Measurements from ENCODE around the gene LENG1. TPM values are rescaled to one million over a fixed set of nuclear protein-coding genes. Genes with fewer than 3 reads are reported as not detected.

LENG1 gene
- total and polyA plus RNA-seq, 2 experiments from 2014 or later = 4.7 to 17.2 TPM

GRCh38 chr19:54133957-54134590 is 25.4 kb downstream of the LENG1 start (continued):
- TF ChIP-seq, protein P1, sequence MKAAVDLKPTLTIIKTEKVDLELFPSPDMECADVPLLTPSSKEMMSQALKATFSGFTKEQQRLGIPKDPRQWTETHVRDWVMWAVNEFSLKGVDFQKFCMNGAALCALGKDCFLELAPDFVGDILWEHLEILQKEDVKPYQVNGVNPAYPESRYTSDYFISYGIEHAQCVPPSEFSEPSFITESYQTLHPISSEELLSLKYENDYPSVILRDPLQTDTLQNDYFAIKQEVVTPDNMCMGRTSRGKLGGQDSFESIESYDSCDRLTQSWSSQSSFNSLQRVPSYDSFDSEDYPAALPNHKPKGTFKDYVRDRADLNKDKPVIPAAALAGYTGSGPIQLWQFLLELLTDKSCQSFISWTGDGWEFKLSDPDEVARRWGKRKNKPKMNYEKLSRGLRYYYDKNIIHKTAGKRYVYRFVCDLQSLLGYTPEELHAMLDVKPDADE (IDR thresholded peaks at IDR 0.05) = no peak
- TF ChIP-seq, protein P2, sequence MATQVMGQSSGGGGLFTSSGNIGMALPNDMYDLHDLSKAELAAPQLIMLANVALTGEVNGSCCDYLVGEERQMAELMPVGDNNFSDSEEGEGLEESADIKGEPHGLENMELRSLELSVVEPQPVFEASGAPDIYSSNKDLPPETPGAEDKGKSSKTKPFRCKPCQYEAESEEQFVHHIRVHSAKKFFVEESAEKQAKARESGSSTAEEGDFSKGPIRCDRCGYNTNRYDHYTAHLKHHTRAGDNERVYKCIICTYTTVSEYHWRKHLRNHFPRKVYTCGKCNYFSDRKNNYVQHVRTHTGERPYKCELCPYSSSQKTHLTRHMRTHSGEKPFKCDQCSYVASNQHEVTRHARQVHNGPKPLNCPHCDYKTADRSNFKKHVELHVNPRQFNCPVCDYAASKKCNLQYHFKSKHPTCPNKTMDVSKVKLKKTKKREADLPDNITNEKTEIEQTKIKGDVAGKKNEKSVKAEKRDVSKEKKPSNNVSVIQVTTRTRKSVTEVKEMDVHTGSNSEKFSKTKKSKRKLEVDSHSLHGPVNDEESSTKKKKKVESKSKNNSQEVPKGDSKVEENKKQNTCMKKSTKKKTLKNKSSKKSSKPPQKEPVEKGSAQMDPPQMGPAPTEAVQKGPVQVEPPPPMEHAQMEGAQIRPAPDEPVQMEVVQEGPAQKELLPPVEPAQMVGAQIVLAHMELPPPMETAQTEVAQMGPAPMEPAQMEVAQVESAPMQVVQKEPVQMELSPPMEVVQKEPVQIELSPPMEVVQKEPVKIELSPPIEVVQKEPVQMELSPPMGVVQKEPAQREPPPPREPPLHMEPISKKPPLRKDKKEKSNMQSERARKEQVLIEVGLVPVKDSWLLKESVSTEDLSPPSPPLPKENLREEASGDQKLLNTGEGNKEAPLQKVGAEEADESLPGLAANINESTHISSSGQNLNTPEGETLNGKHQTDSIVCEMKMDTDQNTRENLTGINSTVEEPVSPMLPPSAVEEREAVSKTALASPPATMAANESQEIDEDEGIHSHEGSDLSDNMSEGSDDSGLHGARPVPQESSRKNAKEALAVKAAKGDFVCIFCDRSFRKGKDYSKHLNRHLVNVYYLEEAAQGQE (IDR thresholded peaks at IDR 0.05; ENCODE audit: unreplicated experiment) = no peak
- TF ChIP-seq NANOG (IDR thresholded peaks at IDR 0.05; ENCODE audit: borderline replicate concordance) (no peak), ZNF331 (CRISPR knock-in tag; IDR thresholded peaks at IDR 0.05; ENCODE audit: low read depth) (no peak), JUNB (IDR thresholded peaks at IDR 0.05; ENCODE audit: unreplicated experiment) (no peak), POLR2AphosphoS5 (IDR thresholded peaks at IDR 0.05; ENCODE audit: low read depth) (no peak), CREB1 (CRISPR knock-in tag; IDR thresholded peaks at IDR 0.05; ENCODE audit: low read depth) (no peak), STAT1 (IDR thresholded peaks at IDR 0.05; ENCODE audit: unreplicated experiment) (no peak), EZH2phosphoT487 (IDR thresholded peaks at IDR 0.05; ENCODE audit: unreplicated experiment) (no peak), EZH2 (IDR thresholded peaks at IDR 0.05; ENCODE audit: low read depth, unreplicated experiment) (no peak)
- TF ChIP-seq, protein P3, sequence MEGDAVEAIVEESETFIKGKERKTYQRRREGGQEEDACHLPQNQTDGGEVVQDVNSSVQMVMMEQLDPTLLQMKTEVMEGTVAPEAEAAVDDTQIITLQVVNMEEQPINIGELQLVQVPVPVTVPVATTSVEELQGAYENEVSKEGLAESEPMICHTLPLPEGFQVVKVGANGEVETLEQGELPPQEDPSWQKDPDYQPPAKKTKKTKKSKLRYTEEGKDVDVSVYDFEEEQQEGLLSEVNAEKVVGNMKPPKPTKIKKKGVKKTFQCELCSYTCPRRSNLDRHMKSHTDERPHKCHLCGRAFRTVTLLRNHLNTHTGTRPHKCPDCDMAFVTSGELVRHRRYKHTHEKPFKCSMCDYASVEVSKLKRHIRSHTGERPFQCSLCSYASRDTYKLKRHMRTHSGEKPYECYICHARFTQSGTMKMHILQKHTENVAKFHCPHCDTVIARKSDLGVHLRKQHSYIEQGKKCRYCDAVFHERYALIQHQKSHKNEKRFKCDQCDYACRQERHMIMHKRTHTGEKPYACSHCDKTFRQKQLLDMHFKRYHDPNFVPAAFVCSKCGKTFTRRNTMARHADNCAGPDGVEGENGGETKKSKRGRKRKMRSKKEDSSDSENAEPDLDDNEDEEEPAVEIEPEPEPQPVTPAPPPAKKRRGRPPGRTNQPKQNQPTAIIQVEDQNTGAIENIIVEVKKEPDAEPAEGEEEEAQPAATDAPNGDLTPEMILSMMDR (conservative IDR thresholded peaks at IDR 0.05; ENCODE audit: low read depth in 2 of 2) = no peak

GRCh38 chr19:54133312-54133956 is 26.1 kb downstream of the LENG1 start:
- DNase-seq (ENCODE audit: low spot score) = peak; percentile 56
- H4K20me1 ChIP-seq (replicated peaks; ENCODE audit: insufficient read depth) = no peaks in the 10 kb centered on the region; the same call in 1 of the 2 replicates
- H3K79me2 ChIP-seq (replicated peaks; ENCODE audit: insufficient read depth) = peaks cover 4% of the 10 kb centered on the region
- ATAC-seq = no peak
- H3K4me1 ChIP-seq (ENCODE audit: insufficient read depth) = peaks cover 7% of the 10 kb centered on the region
- H3K9me2 ChIP-seq (ENCODE audit: insufficient read depth) = no peaks in the 10 kb centered on the region
- no peak overlapping the region for H3K27ac ChIP-seq (ENCODE audit: low read depth)
- H3K27me3 Mint-ChIP-seq (ENCODE audit: insufficient read depth, low read depth, poor library complexity) = peaks cover 19% of the 10 kb centered on the region
- no peak overlapping the region for H3K27ac Mint-ChIP-seq
- no peak overlapping the region for H3K4me3 Mint-ChIP-seq
- H3K36me3 Mint-ChIP-seq (ENCODE audit: low read depth) = peaks cover 26% of the 10 kb centered on the region
- no peak overlapping the region for H3K4me3 ChIP-seq
- no peaks in the 10 kb centered on the region for H3K27me3 ChIP-seq (ENCODE audit: insufficient read depth)
- no peak overlapping the region for H2AFZ ChIP-seq
- peaks cover 7% of the 10 kb centered on the region for H3K9me3 Mint-ChIP-seq
- H3K4me1 Mint-ChIP-seq = peaks cover 10% of the 10 kb centered on the region
- H3K4me2 ChIP-seq = no peak overlapping the region
- H3F3A ChIP-seq (replicated peaks; ENCODE audit: low read depth) = peaks cover 13% of the 10 kb centered on the region
- no peaks in the 10 kb centered on the region for H3K36me3 ChIP-seq (ENCODE audit: insufficient read depth)
- TF ChIP-seq, protein P3 (conservative IDR thresholded peaks at IDR 0.05; ENCODE audit: low read depth in 2 of 2) = no peak
- no peak for TF ChIP-seq NANOG (IDR thresholded peaks at IDR 0.05; ENCODE audit: borderline replicate concordance)
- TF ChIP-seq JUNB (IDR thresholded peaks at IDR 0.05; ENCODE audit: unreplicated experiment) = no peak
- no peak for TF ChIP-seq STAT1 (IDR thresholded peaks at IDR 0.05; ENCODE audit: unreplicated experiment)
- TF ChIP-seq EZH2phosphoT487 (IDR thresholded peaks at IDR 0.05; ENCODE audit: unreplicated experiment) = no peak
- TF ChIP-seq, protein P2 (IDR thresholded peaks at IDR 0.05; ENCODE audit: unreplicated experiment) = no peak
- TF ChIP-seq POLR2AphosphoS5 (IDR thresholded peaks at IDR 0.05; ENCODE audit: low read depth) = no peak

All from GM23338 (cell line).